Measurements from ENCODE around the gene TCF7L2.

DNA sequence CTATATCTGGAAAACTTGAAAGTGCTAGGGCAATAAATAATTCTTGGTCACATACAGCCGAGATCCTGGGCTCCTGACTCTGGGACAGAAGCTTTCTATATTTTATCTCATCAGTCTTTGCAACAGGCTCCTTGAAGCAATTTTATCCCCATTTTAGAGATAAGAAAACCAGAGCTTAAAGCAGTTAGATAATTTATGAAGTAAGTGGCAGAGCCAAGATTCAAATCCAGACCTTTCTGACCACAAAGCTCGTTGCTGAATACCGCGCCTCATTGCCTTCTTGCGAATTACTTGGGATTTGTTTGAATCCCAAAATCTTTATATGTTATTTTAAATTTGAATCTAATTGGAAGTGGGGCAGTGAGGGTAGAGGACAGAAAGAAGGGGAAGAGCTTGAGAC, 106.0 kb downstream of the TCF7L2 start:
- TF ChIP-seq, protein P1, sequence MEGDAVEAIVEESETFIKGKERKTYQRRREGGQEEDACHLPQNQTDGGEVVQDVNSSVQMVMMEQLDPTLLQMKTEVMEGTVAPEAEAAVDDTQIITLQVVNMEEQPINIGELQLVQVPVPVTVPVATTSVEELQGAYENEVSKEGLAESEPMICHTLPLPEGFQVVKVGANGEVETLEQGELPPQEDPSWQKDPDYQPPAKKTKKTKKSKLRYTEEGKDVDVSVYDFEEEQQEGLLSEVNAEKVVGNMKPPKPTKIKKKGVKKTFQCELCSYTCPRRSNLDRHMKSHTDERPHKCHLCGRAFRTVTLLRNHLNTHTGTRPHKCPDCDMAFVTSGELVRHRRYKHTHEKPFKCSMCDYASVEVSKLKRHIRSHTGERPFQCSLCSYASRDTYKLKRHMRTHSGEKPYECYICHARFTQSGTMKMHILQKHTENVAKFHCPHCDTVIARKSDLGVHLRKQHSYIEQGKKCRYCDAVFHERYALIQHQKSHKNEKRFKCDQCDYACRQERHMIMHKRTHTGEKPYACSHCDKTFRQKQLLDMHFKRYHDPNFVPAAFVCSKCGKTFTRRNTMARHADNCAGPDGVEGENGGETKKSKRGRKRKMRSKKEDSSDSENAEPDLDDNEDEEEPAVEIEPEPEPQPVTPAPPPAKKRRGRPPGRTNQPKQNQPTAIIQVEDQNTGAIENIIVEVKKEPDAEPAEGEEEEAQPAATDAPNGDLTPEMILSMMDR (conservative IDR thresholded peaks at IDR 0.05; ENCODE audit: low read length): no peak
- TF ChIP-seq EZH2phosphoT487 (IDR thresholded peaks at IDR 0.05; ENCODE audit: borderline replicate concordance, low read depth, low read length): no peak
